Right lobe of liver (tissue), 4 donors: ENCODE data around the gene EPS8L2.

Source experiments
- POLR2A ChIP-seq: fragments of 450-650 bp; IDR thresholded peaks from one replicate; pipeline ENCODE4 v1.6.1; 2017; ENCODE audit warnings: antibody characterized with exemption, mild to moderate bottlenecking
- TF ChIP-seq, protein P1 (sequence below), 4 donors: fragments of 200-600 bp in 3 of 4; fragments of 450-650 bp in 1 of 4; IDR thresholded peaks; one replicate each; pipeline versions ENCODE4 v1.5.1 to v1.8.0; 2016 to 2022; ENCODE audit warnings: antibody characterized with exemption in 4 of 4, mild to moderate bottlenecking in 2 of 4
- donor health status: DM: no; HTN: no; CAD: no.
- donor health status: DM: no; HTN: no; CAD: no.
- donor health status: DM: no; HTN: yes; CAD: no.

DNA sequence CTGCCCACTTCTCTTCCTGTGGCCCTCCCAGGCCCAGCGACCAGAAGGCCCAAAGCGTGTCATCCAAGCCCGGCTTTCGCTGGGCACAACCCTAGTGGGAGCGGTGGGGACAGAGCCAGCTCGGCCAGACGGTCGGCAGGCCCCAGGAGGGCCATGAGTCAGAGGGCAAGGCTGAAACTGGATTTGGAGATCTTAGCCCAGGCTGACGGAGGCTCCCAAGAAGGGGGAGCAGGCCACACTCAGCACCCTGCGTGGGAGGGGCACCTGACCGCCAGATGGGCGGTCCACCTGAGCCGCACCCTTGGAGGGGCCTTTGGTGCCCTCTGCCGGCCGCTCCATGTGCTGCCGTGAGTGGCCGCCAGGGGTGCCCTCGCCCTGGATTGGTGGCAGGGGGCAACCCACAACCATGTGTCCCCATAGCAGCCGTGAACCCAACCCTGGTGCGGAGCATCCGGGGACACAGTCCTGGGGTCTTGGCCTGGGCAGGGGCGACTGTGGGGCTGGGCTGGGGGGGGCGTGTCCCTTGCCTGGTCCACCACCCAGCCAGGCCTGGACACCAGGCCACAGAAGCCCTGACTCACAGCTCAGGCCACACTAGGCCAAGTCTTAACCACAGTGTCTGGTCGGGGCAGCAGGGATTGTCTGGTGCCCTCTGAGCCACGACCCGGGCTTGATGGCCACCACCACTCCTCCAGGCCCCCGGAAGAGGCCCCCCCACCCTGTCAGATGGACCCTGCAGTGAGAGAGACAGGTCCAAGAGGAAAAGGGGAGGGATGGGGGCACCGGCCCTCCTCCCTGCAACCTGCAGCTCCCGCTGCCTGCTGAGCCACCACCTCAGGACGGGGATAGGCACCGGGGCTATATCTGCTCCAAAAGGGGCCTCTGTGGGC is 22.1 kb downstream of the EPS8L2 start:
- no peak for TF ChIP-seq POLR2A
- TF ChIP-seq, protein P1, sequence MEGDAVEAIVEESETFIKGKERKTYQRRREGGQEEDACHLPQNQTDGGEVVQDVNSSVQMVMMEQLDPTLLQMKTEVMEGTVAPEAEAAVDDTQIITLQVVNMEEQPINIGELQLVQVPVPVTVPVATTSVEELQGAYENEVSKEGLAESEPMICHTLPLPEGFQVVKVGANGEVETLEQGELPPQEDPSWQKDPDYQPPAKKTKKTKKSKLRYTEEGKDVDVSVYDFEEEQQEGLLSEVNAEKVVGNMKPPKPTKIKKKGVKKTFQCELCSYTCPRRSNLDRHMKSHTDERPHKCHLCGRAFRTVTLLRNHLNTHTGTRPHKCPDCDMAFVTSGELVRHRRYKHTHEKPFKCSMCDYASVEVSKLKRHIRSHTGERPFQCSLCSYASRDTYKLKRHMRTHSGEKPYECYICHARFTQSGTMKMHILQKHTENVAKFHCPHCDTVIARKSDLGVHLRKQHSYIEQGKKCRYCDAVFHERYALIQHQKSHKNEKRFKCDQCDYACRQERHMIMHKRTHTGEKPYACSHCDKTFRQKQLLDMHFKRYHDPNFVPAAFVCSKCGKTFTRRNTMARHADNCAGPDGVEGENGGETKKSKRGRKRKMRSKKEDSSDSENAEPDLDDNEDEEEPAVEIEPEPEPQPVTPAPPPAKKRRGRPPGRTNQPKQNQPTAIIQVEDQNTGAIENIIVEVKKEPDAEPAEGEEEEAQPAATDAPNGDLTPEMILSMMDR (IDR thresholded peaks at IDR 0.05): peak; percentile 92 to 97 (median 96)
